HG03039 (cell line): ENCODE data around the gene SAT2.
A peak's percentile ranks its signal among the peaks of the same experiment; 100 is the strongest.

ENCODE experiments used
- ATAC-seq: cut with Tn5 transposase; IDR thresholded peaks from one replicate; pipeline ENCODE4 v1.9.1; 2021; ENCODE audit warnings: mild to moderate bottlenecking, moderate library complexity; ENCODE audit not compliant: unreplicated experiment

Gene SAT2

GRCh38 chr17:7592422-7593021, 35.1 kb downstream of the SAT2 start:
- ATAC-seq: no peak

- ATAC-seq: no peak
Measured at GRCh38 chr17:7591596-7591995, 36.0 kb downstream of the SAT2 start.

- no peak for ATAC-seq
Measured at GRCh38 chr17:7590743-7591142, 36.9 kb downstream of the SAT2 start.

DNA sequence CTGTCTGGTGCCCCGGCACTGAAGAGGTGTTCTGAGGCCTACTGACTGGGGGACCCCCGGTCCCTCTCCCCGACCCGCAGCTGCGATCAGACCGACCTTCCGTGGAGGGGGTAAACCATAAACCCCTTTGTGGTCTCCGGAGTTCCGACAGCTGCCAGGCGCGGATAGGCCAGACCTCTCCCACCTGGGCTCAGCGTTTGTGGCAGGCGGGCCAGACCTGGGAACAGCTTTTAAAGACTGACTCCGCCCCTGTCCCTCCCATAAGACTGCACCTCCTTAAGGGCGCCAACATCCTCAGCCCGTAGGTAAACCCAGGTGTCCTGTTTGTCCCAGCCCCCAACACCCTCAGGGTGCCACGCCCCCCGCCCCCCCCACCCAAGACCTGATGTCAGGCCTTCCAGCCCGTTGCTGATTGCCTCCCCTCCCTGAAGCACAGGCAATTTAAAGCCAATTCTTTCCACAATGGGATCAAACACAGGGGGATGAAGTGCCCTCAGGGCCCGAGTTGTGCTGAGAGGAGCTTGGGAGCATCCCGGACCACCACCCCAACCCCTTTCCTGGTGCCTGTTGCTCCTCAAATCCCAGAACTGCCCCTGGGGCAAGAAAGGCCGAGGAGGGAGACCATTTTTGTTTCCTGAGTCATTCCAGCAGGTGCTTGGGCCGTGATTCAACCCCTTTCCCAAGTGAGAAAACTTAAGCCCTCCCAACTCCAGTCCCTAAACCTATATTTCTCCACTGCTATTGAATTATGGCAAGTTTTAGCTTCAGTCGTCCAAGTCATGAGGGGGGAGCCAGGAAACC, 37.5 kb downstream of the SAT2 start, which contains the start of gene SOX15:
SOX15 (minus strand) TSS at position 204 of the 801 bp plus-strand sequence. CDS start 418 bp downstream, outside the sequence.
- no peak for ATAC-seq

DNA sequence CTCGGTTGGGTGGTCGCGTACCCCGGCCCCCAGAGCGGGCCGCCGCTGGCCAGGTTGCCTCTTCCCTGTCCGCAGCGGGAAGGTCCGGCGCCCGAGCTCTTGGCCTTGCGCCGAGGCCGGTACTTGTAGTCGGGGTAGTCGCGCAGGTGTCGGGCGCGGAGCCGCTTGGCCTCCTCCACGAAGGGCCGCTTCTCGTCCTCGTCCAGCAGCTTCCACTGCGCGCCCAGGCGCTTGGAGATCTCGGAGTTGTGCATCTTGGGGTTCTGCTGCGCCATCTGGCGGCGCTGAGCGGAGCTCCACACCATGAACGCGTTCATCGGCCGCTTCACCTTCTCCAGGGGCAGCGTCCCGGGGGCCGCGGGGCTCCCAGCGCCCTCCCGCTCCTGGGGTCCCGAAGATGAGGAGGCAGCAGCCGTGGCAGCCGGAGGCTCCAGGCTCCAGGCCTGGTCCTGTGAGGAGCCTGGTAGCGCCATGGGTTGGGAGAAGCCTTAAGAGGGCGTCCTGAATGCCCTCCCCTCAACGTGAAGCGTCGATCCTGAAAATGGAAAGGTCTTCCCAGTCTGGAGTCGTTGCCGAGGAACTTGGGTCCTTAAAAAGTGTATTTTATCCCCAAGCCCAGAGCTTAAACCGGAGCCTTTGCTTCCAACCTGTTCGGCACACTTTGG, 38.3 kb downstream of the SAT2 start:
- no peak for ATAC-seq

GRCh38 chr17:7588553-7589203, 38.9 kb downstream of the SAT2 start:
- ATAC-seq: no peak

DNA sequence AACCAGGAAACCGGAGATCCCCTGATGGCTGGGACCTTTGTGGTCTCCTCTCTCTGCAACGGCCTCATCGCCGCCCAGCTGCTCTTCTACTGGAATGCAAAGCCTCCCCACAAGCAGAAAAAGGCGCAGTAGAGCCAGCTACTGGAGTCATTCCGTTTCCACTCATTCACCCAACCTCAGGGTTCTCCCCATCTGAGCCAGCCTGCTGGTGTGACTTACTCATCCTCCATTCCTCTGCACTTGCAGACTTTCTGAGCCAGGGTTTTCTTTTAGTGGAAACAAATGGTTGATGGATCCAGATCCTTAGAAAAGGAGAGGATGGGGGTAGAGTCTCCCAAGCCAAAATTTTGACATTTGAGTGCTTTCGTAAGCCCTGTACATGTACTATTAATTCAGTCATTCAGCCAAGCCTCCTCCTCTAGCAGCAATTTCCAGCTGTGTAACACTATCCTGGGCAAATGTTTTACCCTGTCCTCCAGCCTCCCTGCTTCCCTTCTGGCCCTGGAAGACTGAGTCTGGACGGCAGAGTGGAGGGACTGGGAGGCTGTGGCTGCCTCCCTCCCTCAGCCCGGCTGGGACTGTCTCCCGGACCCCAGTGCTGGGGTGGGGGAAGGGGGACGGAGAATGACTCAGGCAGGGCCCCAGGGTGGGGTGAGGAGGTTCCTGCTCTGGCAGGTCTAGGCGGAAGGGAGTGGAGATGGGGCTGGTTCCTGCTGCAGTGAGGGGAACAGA, 40.0 kb downstream of the SAT2 start:
- no peak for ATAC-seq

DNA sequence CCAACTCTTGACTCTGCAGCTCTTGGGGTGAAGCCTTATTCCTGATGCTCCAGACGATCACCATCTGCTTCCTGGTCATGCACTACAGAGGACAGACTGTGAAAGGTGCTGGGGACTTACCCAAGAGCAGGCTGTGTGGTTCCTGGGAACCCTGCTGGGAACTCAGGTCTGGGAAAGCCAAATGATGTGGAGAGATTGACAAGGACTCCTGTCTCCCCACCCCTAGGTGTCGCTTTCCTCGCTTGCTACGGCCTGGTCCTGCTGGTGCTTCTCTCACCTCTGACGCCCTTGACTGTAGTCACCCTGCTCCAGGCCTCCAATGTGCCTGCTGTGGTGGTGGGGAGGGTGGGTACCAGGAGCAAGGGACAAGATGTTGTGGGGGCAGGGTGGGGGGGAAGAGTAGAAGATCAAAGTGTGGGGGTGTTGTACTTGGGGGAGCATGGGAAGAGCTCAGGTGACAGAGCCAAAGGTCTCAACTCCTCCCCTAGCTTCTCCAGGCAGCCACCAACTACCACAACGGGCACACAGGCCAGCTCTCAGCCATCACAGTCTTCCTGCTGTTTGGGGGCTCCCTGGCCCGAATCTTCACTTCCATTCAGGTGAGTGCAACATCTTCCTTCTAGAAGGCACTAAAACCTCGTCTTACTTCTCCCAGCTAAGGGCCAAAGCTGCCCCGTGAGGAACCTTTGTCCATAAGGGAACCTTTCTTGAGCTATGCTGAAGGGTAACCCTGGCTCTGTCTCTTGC, 40.8 kb downstream of the SAT2 start:
- no peak for ATAC-seq

DNA sequence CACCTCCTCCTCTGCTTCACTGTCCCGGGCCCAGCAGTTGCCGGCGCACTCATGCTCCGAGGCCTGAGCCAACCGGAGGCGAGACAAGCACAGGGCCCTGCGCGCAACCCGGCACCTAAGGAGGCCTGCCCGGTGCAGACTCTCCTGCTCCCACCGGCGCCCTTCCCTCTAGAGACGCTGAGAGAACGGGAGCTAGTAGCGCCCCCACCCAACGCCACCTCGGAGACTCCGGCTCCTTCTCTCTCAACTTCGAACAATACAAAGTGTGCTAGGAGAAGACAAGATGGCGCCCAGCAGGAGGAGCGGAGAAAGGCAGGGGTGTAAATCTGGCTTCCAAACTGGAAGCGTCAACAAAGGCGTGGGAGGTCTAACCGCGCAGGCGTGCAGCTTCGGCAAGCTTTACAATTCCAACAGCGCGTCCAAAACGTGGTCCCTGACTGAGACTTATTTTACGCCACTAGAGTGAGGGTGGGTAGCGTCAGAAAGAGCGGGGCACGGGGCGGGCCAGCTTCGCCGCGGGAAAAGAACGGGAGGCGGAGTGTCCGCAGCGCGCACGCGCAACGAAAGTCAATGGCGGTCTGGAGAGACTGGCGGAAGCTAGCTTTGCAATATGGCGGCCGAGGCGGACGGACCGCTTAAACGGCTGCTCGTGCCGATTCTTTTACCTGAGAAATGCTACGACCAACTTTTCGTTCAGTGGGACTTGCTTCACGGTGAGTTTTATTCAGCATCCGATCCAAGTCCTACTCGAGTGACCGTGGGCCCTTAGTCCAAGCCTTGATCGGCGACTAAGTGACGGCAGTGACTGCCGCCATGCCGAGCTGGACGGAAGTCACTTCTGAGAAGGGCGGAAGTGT, 44.1 kb downstream of the SAT2 start, which contains the start of gene MPDU1:
MPDU1 (plus strand) TSS at position 600 of the 857 bp plus-strand sequence; CDS start at position 611, 11 bp downstream.
- peak; percentile 57 for ATAC-seq

DNA sequence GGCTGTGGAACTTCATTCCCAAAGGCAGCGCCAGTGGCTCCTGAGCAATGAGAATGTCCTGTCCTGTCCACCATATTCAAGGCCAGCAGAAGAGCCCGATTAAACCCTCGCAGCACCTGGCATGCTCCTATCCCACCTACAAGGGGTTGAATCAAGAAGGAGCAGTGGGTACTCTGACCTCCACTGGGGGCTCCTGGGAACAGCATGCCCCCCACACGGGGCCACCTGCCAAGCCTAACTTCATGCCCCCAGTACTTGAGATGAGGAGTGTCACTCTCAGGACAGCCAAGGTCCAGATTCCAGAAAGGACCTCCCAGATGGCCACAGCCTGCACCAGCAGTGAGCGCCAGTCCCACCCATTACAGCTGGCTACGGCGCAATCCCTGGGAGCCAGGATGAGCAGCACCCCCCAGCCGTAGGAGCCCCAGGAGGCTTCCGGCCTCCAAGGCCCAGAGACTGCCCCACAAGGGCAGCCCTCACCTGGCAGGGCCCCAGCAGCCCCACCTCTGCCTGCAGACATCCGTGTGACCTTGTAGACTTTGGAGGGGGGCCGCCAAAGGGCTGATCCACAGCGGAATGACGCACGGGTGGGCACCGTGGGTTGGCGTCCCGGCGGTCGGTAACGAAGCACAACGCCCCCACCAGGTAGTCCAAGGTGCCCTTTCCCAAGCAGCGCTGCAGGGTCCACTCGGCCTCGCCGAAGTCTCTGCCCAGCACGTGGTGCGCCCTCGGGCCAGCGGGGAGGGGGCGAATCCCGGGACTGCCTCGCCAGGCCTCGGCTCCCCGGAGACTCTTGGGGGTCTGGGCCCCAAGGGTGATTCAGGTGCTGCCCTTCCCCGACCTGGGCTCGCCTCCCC, 45.0 kb downstream of the SAT2 start:
- peak; percentile 1 for ATAC-seq

GRCh38 chr17:7580604-7581575, 46.7 kb downstream of the SAT2 start:
- no peak for ATAC-seq

GRCh38 chr17:7579834-7580603, 47.6 kb downstream of the SAT2 start:
- no peak for ATAC-seq

DNA sequence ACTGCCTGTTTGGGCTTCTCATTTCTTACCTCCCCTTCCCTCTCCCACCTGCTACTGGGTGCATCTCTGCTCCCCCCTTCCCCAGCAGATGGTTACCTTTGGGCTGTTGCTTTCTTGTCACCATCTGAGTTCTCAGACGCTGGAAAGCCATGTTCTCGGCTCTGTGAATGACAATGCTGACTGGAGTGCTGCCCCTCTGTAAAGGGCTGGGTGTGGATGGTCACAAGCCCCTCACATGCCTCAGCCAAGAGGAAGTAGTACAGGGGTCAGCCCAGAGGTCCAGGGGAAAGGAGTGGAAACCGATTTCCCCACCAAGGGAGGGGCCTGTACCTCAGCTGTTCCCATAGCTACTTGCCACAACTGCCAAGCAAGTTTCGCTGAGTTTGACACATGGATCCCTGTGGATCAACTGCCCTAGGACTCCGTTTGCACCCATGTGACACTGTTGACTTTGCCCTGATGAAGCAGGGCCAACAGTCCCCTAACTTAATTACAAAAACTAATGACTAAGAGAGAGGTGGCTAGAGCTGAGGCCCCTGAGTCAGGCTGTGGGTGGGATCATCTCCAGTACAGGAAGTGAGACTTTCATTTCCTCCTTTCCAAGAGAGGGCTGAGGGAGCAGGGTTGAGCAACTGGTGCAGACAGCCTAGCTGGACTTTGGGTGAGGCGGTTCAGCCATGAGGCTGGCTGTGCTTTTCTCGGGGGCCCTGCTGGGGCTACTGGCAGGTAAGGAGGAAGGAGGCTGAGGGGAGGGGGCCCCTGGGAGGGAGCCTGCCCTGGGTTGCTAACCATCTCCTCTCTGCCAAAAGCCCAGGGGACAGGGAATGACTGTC, 48.4 kb downstream of the SAT2 start, which contains the start of gene CD68:
CD68 (plus strand) TSS at position 638 of the 833 bp plus-strand sequence; CDS start at position 678, 40 bp downstream.
- no peak for ATAC-seq

GRCh38 chr17:7577327-7578199, 50.1 kb downstream of the SAT2 start:
- no peak for ATAC-seq
